ENCODE results near the gene UPF1. TPM values are rescaled to one million over a fixed set of nuclear protein-coding genes. Genes with fewer than 3 reads are reported as not detected.

UPF1 gene
- total RNA-seq, 1 experiment from 2014 or later, result 21.1 TPM

DNA sequence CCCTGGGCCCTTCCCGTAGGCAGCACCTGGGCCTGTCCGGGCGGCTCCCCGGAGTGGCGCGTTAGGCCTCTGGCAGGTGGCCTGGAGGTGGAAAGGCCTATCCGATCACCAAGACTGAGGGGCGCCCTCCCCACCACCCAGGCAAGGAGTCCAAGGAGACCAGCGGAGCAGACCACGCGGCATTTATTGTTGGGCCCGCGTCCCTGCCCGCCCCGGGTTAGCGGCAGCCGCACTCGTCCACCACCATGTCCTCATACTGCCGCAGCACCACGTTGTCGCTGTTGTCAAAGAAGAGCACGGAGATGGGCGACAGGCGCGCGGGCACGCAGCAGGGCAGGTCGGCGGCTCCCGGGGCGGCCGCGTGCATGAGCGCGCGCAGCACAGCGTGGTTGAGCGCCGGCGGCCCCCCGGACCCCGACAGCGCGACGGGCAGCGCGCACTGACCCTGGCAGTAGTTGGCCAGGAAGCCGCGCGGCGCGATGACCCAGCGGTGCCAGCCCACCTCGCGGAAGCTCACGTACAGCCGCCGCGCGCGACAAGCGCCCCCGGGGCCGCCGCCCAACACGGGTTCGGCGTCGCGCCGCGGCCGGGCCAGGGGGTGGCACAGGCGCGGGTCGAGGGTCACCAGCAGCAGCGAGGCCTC is 36.7 kb downstream of the UPF1 start:
- no peak for DNase-seq (ENCODE audit: extremely low read depth, low read depth)

- no peak for DNase-seq (ENCODE audit: extremely low read depth, low read depth)
These were observed 37.4 kb downstream of the UPF1 start for GRCh38 chr19:18869023-18869618.

- no peak for DNase-seq (ENCODE audit: extremely low read depth, low read depth)
These were observed 38.2 kb downstream of the UPF1 start for GRCh38 chr19:18869781-18870530.

DNA sequence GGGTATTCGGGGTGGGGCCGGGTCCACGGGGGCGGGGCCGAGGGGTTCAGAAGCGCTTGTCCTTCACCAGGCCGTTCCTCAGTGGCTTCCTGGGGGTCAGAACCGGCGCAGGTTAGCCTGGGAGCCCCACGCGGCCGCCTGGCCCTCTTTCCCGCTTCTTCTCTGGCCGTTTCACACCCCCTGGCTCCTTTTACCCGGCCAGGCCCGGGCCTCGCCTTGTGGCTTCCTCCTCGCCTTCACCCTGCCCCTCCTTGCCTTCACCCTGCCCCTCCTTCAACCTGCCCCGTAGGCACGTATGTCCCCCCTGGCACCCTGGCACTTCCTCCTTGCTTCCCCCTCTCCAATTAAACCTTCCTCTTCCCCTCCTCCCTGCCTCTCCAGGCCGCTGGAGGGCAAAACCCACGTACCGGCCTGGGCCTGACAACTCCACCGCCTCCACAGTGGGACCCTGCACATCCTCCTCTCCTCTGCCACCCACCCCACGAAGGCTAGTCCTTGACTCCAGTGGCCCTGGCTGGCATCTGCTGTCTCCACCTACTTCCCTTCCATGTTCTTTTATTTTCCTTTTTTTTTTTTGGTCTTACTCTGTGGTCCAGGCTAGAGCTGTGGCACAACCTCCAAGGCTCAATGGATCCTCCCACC is 38.9 kb downstream of the UPF1 start:
- no peak for DNase-seq (ENCODE audit: extremely low read depth, low read depth)

- no peak for DNase-seq (ENCODE audit: extremely low read depth, low read depth)
These were observed 39.8 kb downstream of the UPF1 start for GRCh38 chr19:18871543-18871942.

- DNase-seq (ENCODE audit: extremely low read depth, low read depth), result no peak
These were observed 44.0 kb downstream of the UPF1 start for GRCh38 chr19:18875726-18876125.

GRCh38 chr19:18876865-18877264 is 45.1 kb downstream of the UPF1 start:
- no peak for DNase-seq (ENCODE audit: extremely low read depth, low read depth)

- DNase-seq (ENCODE audit: extremely low read depth, low read depth), result no peak
These were observed 46.5 kb downstream of the UPF1 start for GRCh38 chr19:18878058-18878797.

DNA sequence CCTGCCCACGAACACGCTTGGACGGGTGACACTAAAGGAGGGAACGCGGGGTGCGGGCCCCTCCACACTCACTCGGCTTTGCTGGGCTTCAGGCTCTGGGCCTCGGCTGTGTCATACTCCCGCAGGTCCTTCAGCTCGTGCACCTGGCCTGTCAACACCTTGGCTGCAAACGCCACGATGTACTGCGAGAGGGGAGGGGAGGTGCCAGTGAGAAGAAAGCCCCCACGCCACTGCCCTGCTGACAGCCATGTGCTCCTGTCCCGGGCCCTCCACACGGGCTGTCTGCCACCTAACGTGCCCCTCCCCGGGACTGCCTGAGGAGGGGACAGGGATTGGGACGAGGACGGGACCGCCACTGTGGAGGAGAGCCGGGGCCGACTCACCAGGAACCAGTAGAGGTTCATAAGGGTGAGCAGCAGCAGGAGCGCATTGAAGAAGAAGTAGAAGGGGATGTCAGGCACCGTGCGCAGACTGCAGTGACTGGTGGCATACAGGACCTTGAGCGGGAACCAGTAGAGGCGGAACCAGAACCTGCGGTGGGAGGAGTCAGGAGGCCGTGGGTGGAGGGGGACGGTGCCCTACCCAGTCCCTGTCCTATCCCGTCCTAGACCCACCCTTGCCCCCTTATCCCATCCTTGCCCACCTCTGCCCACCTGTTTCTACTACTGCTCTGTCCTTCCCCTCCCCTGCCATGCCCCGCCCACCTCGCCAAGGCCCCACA is 47.3 kb downstream of the UPF1 start:
- no peak for DNase-seq (ENCODE audit: extremely low read depth, low read depth)

DNA sequence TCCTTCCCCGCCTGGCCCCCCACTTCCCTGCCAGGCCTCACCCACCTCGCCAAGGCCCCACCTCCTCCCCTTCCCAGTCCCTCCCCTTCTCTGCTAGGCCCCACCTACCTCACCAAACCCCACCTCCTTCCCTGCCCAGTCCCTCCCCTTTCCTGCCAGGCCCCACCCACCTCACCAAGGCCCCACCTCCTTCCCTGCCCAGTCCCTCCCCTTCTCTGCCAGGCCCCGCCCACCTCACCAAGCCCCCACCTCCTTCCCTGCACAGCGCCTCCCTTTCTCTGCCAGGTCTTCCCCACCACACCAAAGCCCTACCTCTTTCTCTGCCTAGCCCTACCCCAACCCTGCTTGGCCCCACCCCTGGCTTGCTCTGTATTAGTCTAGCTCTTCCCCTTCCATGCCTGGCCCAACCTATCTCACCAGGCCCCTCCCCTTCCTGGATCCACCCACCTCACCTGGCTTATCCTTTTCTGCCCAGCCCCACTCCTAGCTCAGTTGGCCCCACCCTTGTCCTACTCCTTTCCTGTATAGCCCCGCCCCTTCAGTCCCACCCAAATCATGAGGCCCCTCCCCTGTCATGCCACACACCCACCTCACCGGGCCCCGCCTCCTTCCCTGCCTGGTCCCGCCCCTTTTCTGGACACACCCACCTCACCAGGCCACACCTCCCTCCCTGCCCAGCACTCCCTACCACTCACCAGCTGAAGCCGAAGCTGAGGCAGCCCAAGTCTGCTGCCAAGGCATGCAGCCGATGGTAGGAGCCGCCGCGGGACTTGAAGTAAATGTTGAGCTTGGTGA is 48.0 kb downstream of the UPF1 start:
- DNase-seq (ENCODE audit: extremely low read depth, low read depth), result no peak

GRCh38 chr19:18881491-18881890 is 49.7 kb downstream of the UPF1 start:
- DNase-seq (ENCODE audit: extremely low read depth, low read depth), result no peak

- DNase-seq (ENCODE audit: extremely low read depth, low read depth), result no peak
These were observed 52.0 kb downstream of the UPF1 start for GRCh38 chr19:18883526-18884304.

DNA sequence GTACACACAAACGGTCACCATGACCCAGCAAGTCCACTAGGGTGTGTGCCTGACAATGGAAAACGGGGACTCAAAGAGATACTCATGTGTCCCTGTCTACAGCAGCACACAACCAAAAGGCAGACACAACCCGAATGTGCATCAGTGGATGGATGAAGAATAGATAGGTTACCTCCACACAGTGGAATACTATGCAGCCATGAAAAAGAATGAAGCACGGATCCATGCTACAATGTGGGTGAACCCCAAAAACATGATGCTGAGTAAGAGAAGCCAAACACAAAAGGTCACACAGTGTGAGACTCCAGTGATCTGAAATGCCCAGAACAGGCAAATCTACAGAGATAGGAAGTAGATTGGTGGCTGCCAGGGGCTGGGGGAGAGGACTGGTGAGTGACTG is 55.2 kb downstream of the UPF1 start:
- DNase-seq (ENCODE audit: extremely low read depth, low read depth), result no peak

DNA sequence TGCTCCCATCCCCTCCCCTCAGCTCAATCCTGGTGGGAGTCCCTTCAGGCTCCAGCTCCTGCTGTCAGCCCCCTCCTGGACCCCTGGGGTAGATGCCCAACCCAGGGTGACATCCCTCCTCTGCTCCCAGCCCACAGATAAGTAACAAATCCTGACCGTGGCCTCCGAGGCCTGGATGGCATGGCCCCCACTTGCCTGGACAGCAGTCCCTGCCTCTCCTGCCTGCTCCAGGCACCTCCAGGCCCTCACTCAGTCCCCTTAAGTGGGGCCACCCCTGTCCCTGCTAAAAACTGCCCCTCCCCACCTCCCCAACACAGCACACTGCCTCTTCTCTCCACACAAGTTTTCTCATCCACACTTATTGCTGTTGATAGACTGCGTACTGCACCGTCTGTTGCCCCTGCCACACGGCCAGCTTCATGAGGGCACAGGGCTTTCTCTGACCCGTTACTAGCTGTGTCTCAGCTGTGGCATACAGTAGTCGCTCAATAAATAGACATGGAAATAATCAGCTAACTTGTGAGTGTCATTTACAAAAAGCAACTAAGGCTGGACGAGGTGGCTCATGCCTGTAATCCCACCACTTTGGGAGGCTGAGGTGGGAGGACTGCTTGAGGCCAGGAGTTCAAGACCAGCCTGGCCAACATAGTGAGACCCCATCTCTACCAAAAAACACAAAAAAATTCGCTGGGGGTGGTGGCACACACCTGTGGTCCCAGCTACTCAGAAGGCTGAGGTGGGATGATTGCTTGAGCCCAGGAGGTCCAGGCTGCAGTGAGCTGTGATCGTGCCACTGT is 58.4 kb downstream of the UPF1 start:
- DNase-seq (ENCODE audit: extremely low read depth, low read depth), result no peak

GRCh38 chr19:18893587-18894253 is 62.0 kb downstream of the UPF1 start:
- DNase-seq (ENCODE audit: extremely low read depth, low read depth), result no peak

- DNase-seq (ENCODE audit: extremely low read depth, low read depth), result no peak
These were observed 62.7 kb downstream of the UPF1 start for GRCh38 chr19:18894254-18895037.
